Measurements from ENCODE around the gene TBATA. TPM values are rescaled to one million over a fixed set of nuclear protein-coding genes. Genes with fewer than 3 reads are reported as not detected.

The TBATA gene
- total and polyA plus RNA-seq, 8 donors: not detected

GRCh38 chr10:70732569-70732968, 52.6 kb downstream of the TBATA start:
- TF ChIP-seq, protein P1, sequence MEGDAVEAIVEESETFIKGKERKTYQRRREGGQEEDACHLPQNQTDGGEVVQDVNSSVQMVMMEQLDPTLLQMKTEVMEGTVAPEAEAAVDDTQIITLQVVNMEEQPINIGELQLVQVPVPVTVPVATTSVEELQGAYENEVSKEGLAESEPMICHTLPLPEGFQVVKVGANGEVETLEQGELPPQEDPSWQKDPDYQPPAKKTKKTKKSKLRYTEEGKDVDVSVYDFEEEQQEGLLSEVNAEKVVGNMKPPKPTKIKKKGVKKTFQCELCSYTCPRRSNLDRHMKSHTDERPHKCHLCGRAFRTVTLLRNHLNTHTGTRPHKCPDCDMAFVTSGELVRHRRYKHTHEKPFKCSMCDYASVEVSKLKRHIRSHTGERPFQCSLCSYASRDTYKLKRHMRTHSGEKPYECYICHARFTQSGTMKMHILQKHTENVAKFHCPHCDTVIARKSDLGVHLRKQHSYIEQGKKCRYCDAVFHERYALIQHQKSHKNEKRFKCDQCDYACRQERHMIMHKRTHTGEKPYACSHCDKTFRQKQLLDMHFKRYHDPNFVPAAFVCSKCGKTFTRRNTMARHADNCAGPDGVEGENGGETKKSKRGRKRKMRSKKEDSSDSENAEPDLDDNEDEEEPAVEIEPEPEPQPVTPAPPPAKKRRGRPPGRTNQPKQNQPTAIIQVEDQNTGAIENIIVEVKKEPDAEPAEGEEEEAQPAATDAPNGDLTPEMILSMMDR (IDR thresholded peaks at IDR 0.05): no peak
- intact Hi-C loops (cut with DNase I): no loop called here
- no peak for DNase-seq
- Histone ChIP-seq H3K27ac (no peak overlapping the region), H3K4me3 (no peak overlapping the region), H3K9me3 (no peaks in the 10 kb centered on the region), H3K36me3 (no peaks in the 10 kb centered on the region), H3K4me1 (no peaks in the 10 kb centered on the region), H3K27me3 (no peaks in the 10 kb centered on the region)
- ATAC-seq: no peak
- 86 to 98% methylated on average over 4 of the region's 4 CpGs for WGBS, 2 donors
- no peak for FAIRE-seq

GRCh38 chr10:70730955-70731354, 54.2 kb downstream of the TBATA start:
- 51 to 72% methylated on average over 2 of the region's 2 CpGs for WGBS, 2 donors
- intact Hi-C loops (cut with DNase I): no loop called here
- FAIRE-seq: no peak
- Histone ChIP-seq H3K4me3 (no peak overlapping the region), H3K4me1 (no peaks in the 10 kb centered on the region), H3K27ac (no peak overlapping the region), H3K27me3 (no peaks in the 10 kb centered on the region), H3K9me3 (no peaks in the 10 kb centered on the region), H3K36me3 (no peaks in the 10 kb centered on the region)
- TF ChIP-seq, protein P1 (IDR thresholded peaks at IDR 0.05): no peak
- DNase-seq: no peak
- no peak for ATAC-seq

DNA sequence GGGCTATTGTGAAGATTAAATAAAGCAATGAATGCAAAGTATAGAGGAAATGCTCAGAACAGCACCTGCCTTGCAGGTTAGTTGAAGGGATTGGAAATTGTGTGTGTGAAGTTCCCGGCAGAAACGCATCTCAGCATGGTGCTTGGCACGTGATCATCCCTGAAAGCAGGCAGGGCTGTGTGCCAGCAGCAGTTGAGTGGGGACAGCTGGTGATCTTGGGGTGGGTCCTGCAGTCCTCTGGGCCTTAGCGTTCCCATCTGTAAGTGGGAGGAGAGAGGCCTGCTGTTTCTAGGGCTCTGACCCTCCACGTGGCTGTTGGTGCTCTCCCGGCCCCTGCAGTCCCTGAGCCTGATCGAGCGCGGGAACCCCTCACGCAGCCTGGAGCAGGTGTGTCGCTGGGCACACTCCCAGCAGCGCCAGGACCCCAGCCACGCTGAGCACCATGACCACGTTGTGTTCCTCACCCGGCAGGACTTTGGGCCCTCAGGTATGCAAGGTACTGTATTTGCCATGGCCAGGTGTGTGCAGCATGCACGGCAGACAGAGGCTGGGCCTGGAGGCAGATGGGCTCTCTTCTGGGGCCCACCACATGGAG, 55.3 kb downstream of the TBATA start:
- Histone ChIP-seq H3K27ac (no peak overlapping the region), H3K27me3 (no peaks in the 10 kb centered on the region), H3K4me1 (no peaks in the 10 kb centered on the region), H3K4me3 (no peak overlapping the region), H3K36me3 (no peaks in the 10 kb centered on the region), H3K9me3 (no peaks in the 10 kb centered on the region)
- TF ChIP-seq, protein P1 (IDR thresholded peaks at IDR 0.05): no peak
- ATAC-seq (peak in 1 of 4 donors; percentile 11), FAIRE-seq (no peak), DNase-seq (no peak)
- intact Hi-C loops (cut with DNase I): no loop called here
- WGBS, 2 donors: 68 to 69% methylated on average over 16 of the region's 16 CpGs

DNA sequence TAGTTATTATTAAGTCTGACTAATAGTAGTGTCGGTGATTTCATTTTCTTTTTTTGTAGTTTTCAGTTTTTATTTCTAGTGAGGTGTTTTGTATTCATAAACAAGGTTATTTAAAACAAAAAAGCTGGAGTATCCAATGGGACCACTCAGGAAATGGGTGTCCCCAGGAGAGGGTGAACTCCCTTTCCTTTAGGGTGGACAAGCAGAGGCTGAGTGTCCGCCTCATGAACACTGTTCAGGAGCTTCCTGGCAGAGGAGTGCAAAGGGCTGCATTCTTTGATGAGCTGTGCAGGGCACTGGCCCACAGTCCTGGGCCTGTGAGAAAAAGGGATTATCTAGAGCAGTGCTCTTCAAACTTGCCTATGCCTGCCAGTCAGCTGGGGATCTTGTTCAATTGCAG, 56.8 kb downstream of the TBATA start:
- Histone ChIP-seq H3K27me3 (no peaks in the 10 kb centered on the region), H3K4me1 (no peaks in the 10 kb centered on the region), H3K36me3 (no peaks in the 10 kb centered on the region), H3K4me3 (no peak overlapping the region), H3K27ac (no peak overlapping the region), H3K9me3 (no peaks in the 10 kb centered on the region)
- ATAC-seq: no peak
- no peak for FAIRE-seq
- intact Hi-C loops (cut with DNase I): no loop called here
- TF ChIP-seq, protein P1 (IDR thresholded peaks at IDR 0.05): no peak
- WGBS, 2 donors: 83 to 85% methylated on average over 2 of the region's 2 CpGs
- no peak for DNase-seq

- H3K4me1 ChIP-seq: no peaks in the 10 kb centered on the region
- ATAC-seq (no peak), FAIRE-seq (no peak), DNase-seq (no peak)
- WGBS, 2 donors: 79 to 84% methylated on average over 10 of the region's 10 CpGs
- intact Hi-C loops (cut with DNase I): no loop called here
- no peak overlapping the region for H3K27ac ChIP-seq
- H3K36me3 ChIP-seq: no peaks in the 10 kb centered on the region
- H3K27me3 ChIP-seq: no peaks in the 10 kb centered on the region
- TF ChIP-seq, protein P1 (IDR thresholded peaks at IDR 0.05): no peak
- no peak overlapping the region for H3K4me3 ChIP-seq
- H3K9me3 ChIP-seq: no peaks in the 10 kb centered on the region
Observed at GRCh38 chr10:70726909-70727495, 58.2 kb downstream of the TBATA start.
